CD4-positive, alpha-beta T cell treated with Interleukin-15 for 1 hour (primary cell): ENCODE results near the gene DFFA.
"Not testable (repeated sequence)": the region's sequence is repeated elsewhere in the genome, so short reads cannot be mapped to it uniquely, and the experiment has no call there.

Source experiments
- DNase-seq: peaks from one replicate; pipeline ENCODE4 v3.0.0-alpha.2; 2020

DFFA gene

DNA sequence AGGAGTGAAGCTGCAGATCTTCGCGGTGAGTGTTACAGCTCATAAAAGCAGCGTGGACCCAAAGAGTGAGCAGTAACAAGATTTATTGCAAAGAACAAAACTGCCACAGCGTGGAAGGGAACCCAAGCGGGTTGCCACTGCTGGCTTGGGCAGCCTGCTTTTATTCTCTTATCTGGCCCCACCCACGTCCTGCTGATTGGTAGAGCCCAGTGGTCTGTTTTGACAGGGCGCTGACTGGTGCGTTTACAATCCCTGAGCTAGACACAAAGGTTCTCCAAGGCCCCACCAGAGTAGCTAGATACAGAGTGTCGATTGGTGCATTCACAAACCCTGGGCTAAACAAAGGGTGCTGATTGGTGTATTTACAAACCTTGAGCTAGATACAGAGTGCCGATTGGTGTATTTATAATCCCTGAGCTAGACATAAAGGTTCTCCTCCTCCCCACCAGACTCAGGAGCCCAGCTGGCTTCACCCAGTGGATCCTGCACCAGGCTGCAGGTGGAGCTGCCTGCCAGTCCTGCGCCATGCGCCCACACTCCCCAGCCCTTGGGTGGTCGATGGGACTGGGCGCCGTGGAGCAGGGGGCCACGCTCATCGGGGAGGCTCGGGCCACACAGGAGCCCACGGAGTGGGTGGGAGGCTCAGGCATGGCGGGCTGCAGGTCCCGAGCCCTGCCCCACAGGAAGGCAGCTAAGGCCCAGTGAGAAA lies 46.3 kb downstream of the DFFA start:
- DNase-seq, result not testable (repeated sequence)

DNA sequence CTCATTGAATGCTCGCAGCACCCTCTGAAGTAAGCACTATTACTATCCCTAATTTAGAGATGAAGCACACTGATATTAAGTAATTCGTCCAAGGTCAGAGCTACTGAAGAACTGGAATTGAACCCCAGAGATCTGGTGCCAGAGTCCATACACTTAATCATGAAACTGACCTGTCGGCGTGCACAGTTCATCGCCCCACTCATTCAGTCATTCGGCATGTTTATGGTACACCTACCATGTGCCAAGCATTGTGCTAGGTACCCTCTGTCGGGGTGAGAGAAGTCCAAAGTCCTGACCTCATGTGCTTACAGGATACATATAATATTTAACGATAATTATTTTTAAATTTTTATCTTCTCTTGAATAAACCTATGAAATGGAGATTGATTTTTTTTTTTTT lies 47.7 kb downstream of the DFFA start:
- DNase-seq, result no peak

DNA sequence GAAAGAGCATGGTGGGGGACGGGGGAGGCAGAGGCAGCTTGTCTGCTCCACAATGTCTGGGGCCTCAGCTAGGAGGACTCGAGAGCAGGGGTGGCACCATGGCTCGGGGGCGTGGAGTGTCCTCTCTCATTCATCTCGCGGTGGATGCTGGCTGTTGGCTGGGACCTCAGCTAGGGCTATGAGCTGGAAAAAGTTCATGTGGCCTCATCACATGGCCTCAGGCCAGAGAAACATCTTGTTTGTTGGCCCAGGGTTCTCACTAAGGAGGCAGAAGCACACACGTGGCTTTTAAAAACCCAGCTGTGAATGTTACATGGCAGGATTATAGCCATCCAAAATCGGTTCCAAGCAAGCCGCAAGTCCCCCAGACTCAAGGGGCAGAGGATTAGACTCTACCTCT lies 48.3 kb downstream of the DFFA start:
- no peak for DNase-seq

DNA sequence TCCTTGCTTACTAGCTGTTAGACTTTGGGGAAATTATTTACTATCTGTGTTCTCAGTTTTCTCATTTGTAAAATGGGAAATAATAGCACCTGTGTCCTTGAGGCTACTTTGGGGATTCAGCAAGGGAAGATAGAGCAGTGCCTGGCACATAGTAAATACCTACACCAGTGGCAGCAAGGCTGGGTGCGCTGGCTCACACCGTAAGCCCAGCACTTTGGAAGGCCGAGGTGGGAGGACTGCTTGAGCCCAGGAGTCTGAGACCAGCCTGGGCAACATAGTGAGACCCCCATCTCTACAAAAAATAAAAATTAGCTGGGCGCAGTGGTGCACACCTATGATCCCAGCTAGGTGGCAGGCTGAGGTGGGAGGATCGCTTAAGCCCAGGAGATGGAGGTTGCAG lies 50.7 kb downstream of the DFFA start:
- DNase-seq, result no peak

DNA sequence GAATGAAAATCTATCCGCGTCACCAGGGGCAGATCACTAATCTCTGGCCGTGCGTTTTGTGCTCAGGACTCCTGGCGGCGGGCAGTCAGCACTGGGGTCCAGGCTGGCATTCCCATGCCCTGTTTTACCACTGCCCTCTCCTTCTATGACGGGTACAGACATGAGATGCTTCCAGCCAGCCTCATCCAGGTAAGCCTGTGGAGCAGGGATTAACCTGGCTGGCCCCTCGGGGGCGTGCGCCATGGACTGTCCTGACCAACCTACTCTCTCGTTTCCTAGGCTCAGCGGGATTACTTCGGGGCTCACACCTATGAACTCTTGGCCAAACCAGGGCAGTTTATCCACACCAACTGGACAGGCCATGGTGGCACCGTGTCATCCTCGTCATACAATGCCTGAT lies 53.0 kb downstream of the DFFA start:
- no peak for DNase-seq

DNA sequence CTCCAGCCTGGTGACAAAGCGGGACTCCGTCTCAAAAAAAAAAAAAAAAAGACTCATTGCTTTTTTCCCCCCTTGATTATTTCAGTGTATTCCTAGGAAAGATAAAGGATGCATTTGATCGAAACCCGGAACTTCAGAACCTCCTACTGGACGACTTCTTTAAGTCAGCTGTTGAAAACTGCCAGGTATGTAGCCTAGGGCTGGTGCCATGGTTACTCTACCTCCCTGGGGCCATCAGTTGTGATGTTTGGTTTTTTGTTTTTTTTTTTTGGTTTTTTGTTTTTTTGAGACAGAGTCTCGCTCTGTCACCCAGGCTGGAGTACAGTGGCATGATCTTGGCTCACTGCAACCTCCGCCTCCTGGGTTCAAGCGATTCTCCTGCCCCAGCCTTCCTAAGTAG lies 53.6 kb downstream of the DFFA start:
- not testable (repeated sequence) for DNase-seq

DNA sequence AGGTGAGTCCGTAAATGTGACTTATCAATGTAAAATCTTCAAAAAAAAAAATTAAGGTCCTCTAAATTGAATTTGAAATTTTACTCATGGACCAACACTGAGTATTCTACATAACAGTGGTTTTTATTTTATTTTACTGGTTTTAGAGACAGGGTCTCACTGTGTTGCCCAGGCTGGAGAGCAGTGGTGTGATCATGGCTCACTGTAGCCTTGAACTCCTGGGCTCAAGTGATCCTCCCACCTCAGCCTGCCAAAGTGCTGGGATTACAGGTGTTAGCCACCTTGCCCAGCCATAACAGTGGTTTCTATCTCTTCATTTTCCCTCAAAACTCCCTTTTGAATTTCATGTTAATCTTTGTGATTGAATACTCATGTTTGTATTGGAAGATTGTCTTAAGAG lies 56.4 kb downstream of the DFFA start:
- not testable (repeated sequence) for DNase-seq

DNA sequence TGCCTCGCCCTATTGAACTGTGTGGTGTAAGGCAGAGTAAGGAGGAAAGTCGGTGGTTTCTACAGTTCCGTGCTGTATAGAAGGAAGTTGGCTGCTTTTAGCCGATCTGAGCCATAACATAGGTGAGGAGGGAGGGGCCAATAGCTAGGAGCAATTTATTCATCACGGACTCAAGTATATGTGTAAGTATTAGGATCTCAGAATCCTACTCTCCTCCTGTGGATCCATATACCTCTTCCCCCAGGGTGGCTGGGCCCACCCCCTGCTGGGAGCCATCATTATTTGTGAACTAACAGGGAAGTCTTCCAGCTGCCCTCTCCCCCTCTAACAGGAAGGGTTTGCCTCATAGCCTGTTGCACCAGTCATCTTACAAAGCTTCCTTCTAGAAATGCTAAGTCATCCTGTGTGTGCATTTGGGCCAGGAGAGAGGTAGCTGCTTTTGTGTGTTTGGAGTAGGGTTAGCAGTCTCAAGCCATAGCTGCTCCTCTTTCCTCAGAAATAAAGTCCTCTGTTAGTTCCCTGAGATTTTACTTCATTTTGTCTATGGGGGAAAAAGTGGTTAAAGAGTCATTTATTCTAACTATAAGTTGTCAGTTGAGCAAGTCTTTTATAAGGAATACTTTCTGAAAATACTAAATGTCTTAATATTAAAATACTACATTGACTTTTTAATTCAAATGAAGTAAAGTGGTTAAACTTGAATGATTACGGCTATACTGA lies 57.0 kb downstream of the DFFA start:
- peak; percentile 39 for DNase-seq

DNA sequence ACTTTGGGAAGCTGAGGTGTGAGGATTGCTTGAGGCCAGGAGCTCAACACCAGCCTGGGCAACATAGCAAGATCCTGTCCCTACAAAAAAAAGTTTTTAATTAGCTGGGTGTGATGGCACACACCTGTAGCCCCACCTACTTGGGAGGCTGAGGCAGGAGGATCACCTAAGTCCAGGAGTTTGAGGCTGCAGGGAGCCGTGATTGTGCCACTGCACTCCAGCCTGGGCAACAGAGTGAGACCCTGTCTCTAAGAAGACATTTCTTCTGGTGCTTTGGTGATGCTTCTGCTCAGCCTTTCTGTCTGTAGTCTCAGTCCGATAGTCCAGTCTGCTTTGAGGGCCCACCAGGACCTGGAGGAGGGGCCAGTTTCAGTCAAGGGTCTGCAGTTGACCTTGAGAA lies 65.1 kb downstream of the DFFA start:
- DNase-seq, result no peak
